ENCODE data around the gene CDCP2.
"Not testable (repeated sequence)": the region's sequence is repeated elsewhere in the genome, so short reads cannot be mapped to it uniquely, and the experiment has no call there.

Gene CDCP2

GRCh38 chr1:54169068-54169467 is 16.3 kb upstream of the CDCP2 start:
- Histone ChIP-seq H3K4me3 (ENCODE audit: low read length) (no peak overlapping the region), H3K27me3 (ENCODE audit: control insufficient read depth, low read length) (no peaks in the 10 kb centered on the region), H3F3A (ENCODE audit: control insufficient read depth, insufficient read depth) (no peaks in the 10 kb centered on the region), H3K36me3 (ENCODE audit: control insufficient read depth, low read length) (no peaks in the 10 kb centered on the region), H3K4me1 (ENCODE audit: control insufficient read depth, low read length) (no peaks in the 10 kb centered on the region), H3K9me2 (replicated peaks; ENCODE audit: control insufficient read depth, low read length) (no peaks in the 10 kb centered on the region), H3K4me2 (ENCODE audit: low read length) (no peak overlapping the region), H4K20me1 (ENCODE audit: control insufficient read depth, insufficient read depth, low read depth, low read length) (no peaks in the 10 kb centered on the region), H3K79me2 (ENCODE audit: control insufficient read depth, low read length) (no peaks in the 10 kb centered on the region), H3K9me3 (ENCODE audit: control insufficient read depth, insufficient read depth, low read length) (no peaks in the 10 kb centered on the region), H3K27ac (ENCODE audit: low read depth, low read length) (no peak overlapping the region)
- no peak for TF ChIP-seq EZH2phosphoT487 (IDR thresholded peaks at IDR 0.05; ENCODE audit: borderline replicate concordance, low read length)
- TF ChIP-seq, protein P1, sequence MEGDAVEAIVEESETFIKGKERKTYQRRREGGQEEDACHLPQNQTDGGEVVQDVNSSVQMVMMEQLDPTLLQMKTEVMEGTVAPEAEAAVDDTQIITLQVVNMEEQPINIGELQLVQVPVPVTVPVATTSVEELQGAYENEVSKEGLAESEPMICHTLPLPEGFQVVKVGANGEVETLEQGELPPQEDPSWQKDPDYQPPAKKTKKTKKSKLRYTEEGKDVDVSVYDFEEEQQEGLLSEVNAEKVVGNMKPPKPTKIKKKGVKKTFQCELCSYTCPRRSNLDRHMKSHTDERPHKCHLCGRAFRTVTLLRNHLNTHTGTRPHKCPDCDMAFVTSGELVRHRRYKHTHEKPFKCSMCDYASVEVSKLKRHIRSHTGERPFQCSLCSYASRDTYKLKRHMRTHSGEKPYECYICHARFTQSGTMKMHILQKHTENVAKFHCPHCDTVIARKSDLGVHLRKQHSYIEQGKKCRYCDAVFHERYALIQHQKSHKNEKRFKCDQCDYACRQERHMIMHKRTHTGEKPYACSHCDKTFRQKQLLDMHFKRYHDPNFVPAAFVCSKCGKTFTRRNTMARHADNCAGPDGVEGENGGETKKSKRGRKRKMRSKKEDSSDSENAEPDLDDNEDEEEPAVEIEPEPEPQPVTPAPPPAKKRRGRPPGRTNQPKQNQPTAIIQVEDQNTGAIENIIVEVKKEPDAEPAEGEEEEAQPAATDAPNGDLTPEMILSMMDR (IDR thresholded peaks at IDR 0.05; ENCODE audit: low read depth, low read length, poor library complexity, severe bottlenecking), result no peak

GRCh38 chr1:54168206-54168965 is 15.6 kb upstream of the CDCP2 start:
- no peaks in the 10 kb centered on the region for H3F3A ChIP-seq (ENCODE audit: control insufficient read depth, insufficient read depth)
- no peaks in the 10 kb centered on the region for H3K27me3 ChIP-seq (ENCODE audit: control insufficient read depth, low read length)
- no peaks in the 10 kb centered on the region for H3K36me3 ChIP-seq (ENCODE audit: control insufficient read depth, low read length)
- no peaks in the 10 kb centered on the region for H3K9me3 ChIP-seq (ENCODE audit: control insufficient read depth, insufficient read depth, low read length)
- H4K20me1 ChIP-seq (ENCODE audit: control insufficient read depth, insufficient read depth, low read depth, low read length), result no peaks in the 10 kb centered on the region
- no peak overlapping the region for H3K4me2 ChIP-seq (ENCODE audit: low read length)
- H3K4me3 ChIP-seq (ENCODE audit: low read length), result no peak overlapping the region
- TF ChIP-seq EZH2phosphoT487 (IDR thresholded peaks at IDR 0.05; ENCODE audit: borderline replicate concordance, low read length), result no peak
- TF ChIP-seq, protein P1 (IDR thresholded peaks at IDR 0.05; ENCODE audit: low read depth, low read length, poor library complexity, severe bottlenecking), result no peak
- no peaks in the 10 kb centered on the region for H3K79me2 ChIP-seq (ENCODE audit: control insufficient read depth, low read length)
- no peaks in the 10 kb centered on the region for H3K9me2 ChIP-seq (replicated peaks; ENCODE audit: control insufficient read depth, low read length)
- H3K4me1 ChIP-seq (ENCODE audit: control insufficient read depth, low read length), result no peaks in the 10 kb centered on the region
- H3K27ac ChIP-seq (ENCODE audit: low read depth, low read length), result no peak overlapping the region

DNA sequence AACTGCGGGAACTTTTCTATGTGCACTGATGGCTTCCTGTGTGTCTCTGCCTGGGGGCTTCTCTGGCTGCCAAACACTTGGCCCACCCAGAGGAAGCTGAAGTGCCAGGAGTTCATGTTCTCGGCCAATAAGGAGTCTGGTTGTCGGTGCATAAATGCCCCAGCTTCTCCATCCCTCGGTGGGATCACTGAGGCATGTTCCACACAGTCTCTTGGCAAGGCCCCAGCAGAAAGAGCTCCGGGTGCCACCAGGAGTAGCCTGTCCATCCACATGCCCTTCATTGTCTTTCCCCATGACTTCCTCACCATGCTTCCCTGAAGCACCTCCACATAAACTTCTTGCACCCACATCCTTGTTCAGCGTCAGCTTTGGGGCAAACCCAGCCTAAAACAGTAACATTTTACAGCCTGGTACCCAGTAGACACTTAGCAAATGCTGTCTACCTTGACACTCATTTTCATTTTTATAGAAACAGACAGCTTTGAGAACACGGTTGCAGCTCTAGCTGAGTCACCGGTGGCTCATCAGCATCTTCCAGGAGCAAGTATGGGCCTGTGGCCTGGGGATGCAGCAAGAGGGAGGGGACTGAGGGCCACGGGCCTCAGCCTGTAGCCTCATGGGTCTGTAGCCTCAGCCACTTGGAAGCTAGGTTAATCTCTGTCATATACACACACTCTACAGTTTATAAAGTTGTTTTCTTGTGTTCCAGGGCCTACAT is 14.8 kb upstream of the CDCP2 start:
- Histone ChIP-seq H3K4me2 (ENCODE audit: low read length) (no peak overlapping the region), H3K4me1 (ENCODE audit: control insufficient read depth, low read length) (no peaks in the 10 kb centered on the region), H3K4me3 (ENCODE audit: low read length) (no peak overlapping the region), H3K27me3 (ENCODE audit: control insufficient read depth, low read length) (no peaks in the 10 kb centered on the region), H3K79me2 (ENCODE audit: control insufficient read depth, low read length) (no peaks in the 10 kb centered on the region), H3K27ac (ENCODE audit: low read depth, low read length) (no peak overlapping the region), H3F3A (ENCODE audit: control insufficient read depth, insufficient read depth) (no peaks in the 10 kb centered on the region), H4K20me1 (ENCODE audit: control insufficient read depth, insufficient read depth, low read depth, low read length) (no peaks in the 10 kb centered on the region), H3K9me2 (replicated peaks; ENCODE audit: control insufficient read depth, low read length) (no peaks in the 10 kb centered on the region), H3K36me3 (ENCODE audit: control insufficient read depth, low read length) (no peaks in the 10 kb centered on the region), H3K9me3 (ENCODE audit: control insufficient read depth, insufficient read depth, low read length) (no peaks in the 10 kb centered on the region)
- TF ChIP-seq EZH2phosphoT487 (IDR thresholded peaks at IDR 0.05; ENCODE audit: borderline replicate concordance, low read length), result no peak
- TF ChIP-seq, protein P1 (IDR thresholded peaks at IDR 0.05; ENCODE audit: low read depth, low read length, poor library complexity, severe bottlenecking), result no peak

DNA sequence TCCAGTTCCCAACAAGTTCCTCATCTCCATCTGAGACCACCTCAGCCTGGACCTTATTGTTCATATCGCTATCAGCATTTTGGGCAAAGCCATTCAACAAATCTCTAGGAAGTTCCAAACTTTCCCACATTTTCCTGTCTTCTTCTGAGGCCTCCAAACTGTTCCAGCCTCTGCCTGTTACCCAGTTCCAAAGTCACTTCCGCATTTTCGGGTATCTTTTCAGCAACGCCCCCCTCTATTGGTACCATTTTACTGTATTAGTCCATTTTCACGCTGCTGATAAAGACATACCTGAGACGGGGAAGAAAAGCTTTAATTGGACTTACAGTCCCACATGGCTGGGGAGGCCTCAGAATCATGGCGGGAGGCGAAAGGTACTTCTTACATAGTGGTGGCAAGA is 13.6 kb upstream of the CDCP2 start:
- not testable (repeated sequence) for H3K27ac ChIP-seq (ENCODE audit: low read depth, low read length); H3K4me1 ChIP-seq (ENCODE audit: control insufficient read depth, low read length); H3K36me3 ChIP-seq (ENCODE audit: control insufficient read depth, low read length); H4K20me1 ChIP-seq (ENCODE audit: control insufficient read depth, insufficient read depth, low read depth, low read length); H3K9me3 ChIP-seq (ENCODE audit: control insufficient read depth, insufficient read depth, low read length); H3K79me2 ChIP-seq (ENCODE audit: control insufficient read depth, low read length); H3F3A ChIP-seq (ENCODE audit: control insufficient read depth, insufficient read depth); H3K4me2 ChIP-seq (ENCODE audit: low read length); H3K4me3 ChIP-seq (ENCODE audit: low read length); H3K27me3 ChIP-seq (ENCODE audit: control insufficient read depth, low read length); H3K9me2 ChIP-seq (replicated peaks; ENCODE audit: control insufficient read depth, low read length)
